Activated T-cell treated with anti-CD3 and anti-CD28 coated beads for 4 hours (primary cell): ENCODE measurements around the gene BBS2.

Experiments
- DNase-seq: peaks from one replicate; pipeline ENCODE4 v3.0.0-alpha.2; 2020

Gene BBS2

GRCh38 chr16:56519459-56520250 is at the start of gene BBS2:
TSS of gene BBS2 (minus strand) at chr16:56520024. CDS start at chr16:56519862, 162 bp downstream.
- DNase-seq: peak; percentile 86

- DNase-seq: no peak
These were observed 45.1 kb upstream of the BBS2 start, which contains the start of gene MT4 for GRCh38 chr16:56564793-56565477. TSS of gene MT4 (plus strand) at chr16:56565073. CDS start at chr16:56565129, 56 bp downstream.

- no peak for DNase-seq
These were observed 41.3 kb upstream of the BBS2 start for GRCh38 chr16:56561126-56561525.

GRCh38 chr16:56560447-56560846 is 40.6 kb upstream of the BBS2 start:
- DNase-seq: no peak

GRCh38 chr16:56559109-56559508 is 39.3 kb upstream of the BBS2 start:
- no peak for DNase-seq

GRCh38 chr16:56558024-56558747 is 38.4 kb upstream of the BBS2 start:
- DNase-seq: no peak

- DNase-seq: no peak
These were observed 34.6 kb upstream of the BBS2 start for GRCh38 chr16:56554441-56554840.

GRCh38 chr16:56551796-56552738 is 32.2 kb upstream of the BBS2 start:
- no peak for DNase-seq

GRCh38 chr16:56549744-56550385 is 30.0 kb upstream of the BBS2 start:
- no peak for DNase-seq

GRCh38 chr16:56549161-56549560 is 29.3 kb upstream of the BBS2 start:
- no peak for DNase-seq

- DNase-seq: no peak
These were observed 28.2 kb upstream of the BBS2 start for GRCh38 chr16:56547949-56548567.

- DNase-seq: no peak
These were observed 27.5 kb upstream of the BBS2 start for GRCh38 chr16:56547120-56547948.

- no peak for DNase-seq
These were observed 22.2 kb upstream of the BBS2 start for GRCh38 chr16:56542039-56542438.

- DNase-seq: no peak
These were observed 19.8 kb upstream of the BBS2 start for GRCh38 chr16:56539656-56540055.

- DNase-seq: no peak
These were observed 18.5 kb upstream of the BBS2 start for GRCh38 chr16:56538331-56538730.

GRCh38 chr16:56534847-56535383 is 15.1 kb upstream of the BBS2 start:
- no peak for DNase-seq

- DNase-seq: no peak
These were observed 12.9 kb upstream of the BBS2 start for GRCh38 chr16:56532714-56533113.

GRCh38 chr16:56530872-56531271 is 11.0 kb upstream of the BBS2 start:
- no peak for DNase-seq

GRCh38 chr16:56525236-56525635 is 5.4 kb upstream of the BBS2 start:
- DNase-seq: no peak

GRCh38 chr16:56520251-56520577 is 390 bp upstream of the BBS2 start:
- DNase-seq: no peak
